NT2/D1 (cell line): ENCODE measurements around the gene NUCB1.
"Not testable (repeated sequence)": the region's sequence is repeated elsewhere in the genome, so short reads cannot be mapped to it uniquely, and the experiment has no call there.

ENCODE experiments used
- DNase-seq: peaks from one replicate; pipeline ENCODE4 v3.0.0-alpha.2; 2011; ENCODE audit warnings: low read depth, low spot score
- H3K27me3 ChIP-seq: 2 replicates; pipeline ENCODE4 v1.6.0; 2011; ENCODE audit warnings: mild to moderate bottlenecking; ENCODE audit not compliant: insufficient read length, insufficient read depth
- H3K36me3 ChIP-seq: 2 replicates; pipeline ENCODE4 v1.6.1; 2011; ENCODE audit warnings: mild to moderate bottlenecking, low read length, mixed read lengths; ENCODE audit not compliant: insufficient read depth, insufficient read length
- H3K4me1 ChIP-seq: 2 replicates; pipeline ENCODE4 v1.5.1; 2011; ENCODE audit not compliant: insufficient read depth, insufficient read length
- H3K4me3 ChIP-seq: 2 replicates; pipeline ENCODE4 v1.5.1; 2011; ENCODE audit warnings: low read depth; ENCODE audit not compliant: insufficient read length
- H3K9ac ChIP-seq: 2 replicates; pipeline ENCODE4 v1.6.0; 2011; ENCODE audit warnings: low read depth; ENCODE audit not compliant: insufficient read length
- H3K9me3 ChIP-seq: 2 replicates; pipeline ENCODE4 v1.5.1; 2011; ENCODE audit warnings: mild to moderate bottlenecking, low read length; ENCODE audit not compliant: insufficient read depth
- SUZ12 ChIP-seq: IDR thresholded peaks from 2 replicates; pipeline ENCODE4 v1.6.1; 2011; ENCODE audit not compliant: insufficient read length, insufficient read depth; ENCODE audit errors: extremely low read depth
- YY1 ChIP-seq: IDR thresholded peaks from 2 replicates; pipeline ENCODE4 v1.6.1; 2011; ENCODE audit not compliant: insufficient read length, insufficient read depth
- ZNF274 ChIP-seq: IDR thresholded peaks from 2 replicates; pipeline ENCODE4 v1.6.1; 2011; ENCODE audit warnings: mild to moderate bottlenecking, low read depth, low read length

The NUCB1 gene

DNA sequence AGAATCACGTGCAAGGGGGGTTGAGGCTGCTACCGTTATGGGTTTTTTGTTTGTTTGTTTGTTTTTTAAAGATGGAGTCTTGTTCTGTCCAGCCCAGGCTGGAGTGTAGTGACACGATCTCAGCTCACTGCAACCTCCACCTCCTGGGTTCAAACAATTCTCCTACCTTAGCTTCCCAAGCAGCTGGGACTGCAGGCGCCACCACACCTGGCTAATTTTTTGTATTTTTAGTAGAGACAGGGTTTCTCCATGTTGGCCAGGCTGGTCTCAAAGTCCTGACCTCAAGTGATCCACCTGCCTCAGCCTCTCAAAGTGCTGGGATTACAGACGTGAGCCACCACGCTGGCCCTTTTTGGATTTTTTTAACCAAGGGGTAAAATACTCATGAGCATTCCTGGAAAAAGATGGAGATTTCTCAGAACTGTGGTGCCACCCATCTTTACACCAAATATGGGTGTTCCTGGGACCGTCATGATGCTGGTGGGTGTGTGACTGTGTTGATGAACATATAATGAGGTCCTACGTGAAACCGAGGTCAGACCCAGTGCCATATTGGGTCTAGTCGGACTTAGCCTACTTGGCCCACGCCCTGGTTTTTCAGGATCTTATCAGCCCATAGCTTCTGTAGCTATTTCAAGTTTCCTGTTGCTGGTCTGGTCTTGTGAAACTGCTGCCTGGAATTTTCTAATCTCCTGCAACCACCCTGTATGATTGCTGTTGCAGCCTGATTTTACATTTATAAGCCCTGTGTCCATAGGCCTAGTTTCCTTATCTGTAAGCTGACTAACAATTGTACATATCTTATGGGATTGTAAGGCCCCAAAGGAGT lies 21.7 kb upstream of the NUCB1 start:
- Histone ChIP-seq H3K27me3 (no peaks in the 10 kb centered on the region), H3K9me3 (no peaks in the 10 kb centered on the region), H3K4me3 (no peak overlapping the region), H3K36me3 (peaks cover 16% of the 10 kb centered on the region), H3K4me1 (no peaks in the 10 kb centered on the region), H3K9ac (no peak overlapping the region)
- TF ChIP-seq ZNF274 (no peak), SUZ12 (no peak), YY1 (no peak)
- DNase-seq, result no peak

DNA sequence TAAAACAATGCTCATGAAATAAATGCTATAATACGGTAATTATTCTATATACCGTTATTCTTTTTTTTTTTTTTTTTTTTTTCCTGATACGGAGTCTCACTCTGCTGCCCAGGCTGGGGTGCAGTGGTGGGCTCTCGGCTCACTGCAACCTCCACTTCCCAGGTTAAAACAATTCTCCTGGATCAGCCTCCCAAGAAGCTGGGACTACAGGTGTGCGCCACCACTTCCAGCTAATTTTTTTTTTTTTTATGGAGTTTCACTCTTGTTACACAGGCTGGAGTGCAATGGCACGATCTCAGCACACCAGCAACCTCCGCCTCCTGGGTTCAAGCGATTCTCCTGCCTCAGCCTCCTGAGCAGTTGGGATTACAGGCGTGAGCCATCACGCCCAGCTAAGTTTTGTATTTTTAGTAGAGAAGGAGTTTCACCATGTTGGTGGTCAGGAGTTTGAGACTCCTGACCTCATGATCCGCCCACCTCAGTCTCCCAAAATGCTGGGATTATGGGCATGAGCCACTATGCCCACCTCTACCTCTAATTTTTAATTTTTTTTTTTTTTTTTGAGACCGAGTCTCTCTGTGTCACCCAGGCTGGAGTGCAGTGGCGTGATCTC lies 21.0 kb upstream of the NUCB1 start:
- no peak for DNase-seq
- peaks cover 9% of the 10 kb centered on the region for H3K36me3 ChIP-seq
- TF ChIP-seq ZNF274 (no peak), YY1 (no peak), SUZ12 (no peak)
- H3K4me1 ChIP-seq, result no peaks in the 10 kb centered on the region
- no peaks in the 10 kb centered on the region for H3K27me3 ChIP-seq
- H3K4me3 ChIP-seq, result no peak overlapping the region
- H3K9me3 ChIP-seq, result no peaks in the 10 kb centered on the region
- no peak overlapping the region for H3K9ac ChIP-seq

DNA sequence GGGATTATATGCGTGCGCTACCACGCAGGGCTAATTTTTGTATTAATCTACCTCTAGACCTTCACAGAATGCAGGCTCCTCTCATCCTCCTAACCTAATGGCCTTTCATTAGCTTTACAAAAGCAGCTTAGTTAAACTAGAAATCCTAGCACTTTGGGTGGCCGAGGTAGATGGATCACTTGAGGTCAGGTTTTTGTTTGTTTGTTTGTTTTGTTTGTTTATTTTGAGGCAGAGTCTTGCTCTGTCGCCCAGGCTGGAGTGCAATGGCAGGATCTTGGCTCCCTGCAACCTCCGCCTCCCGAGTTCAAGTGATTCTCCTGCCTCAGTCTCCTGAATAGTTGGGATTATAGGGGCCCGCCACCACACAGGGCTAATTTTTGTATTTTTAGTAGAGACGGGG lies 20.4 kb upstream of the NUCB1 start:
- H3K9ac ChIP-seq, DNase-seq, H3K9me3 ChIP-seq, H3K36me3 ChIP-seq, H3K27me3 ChIP-seq, H3K4me3 ChIP-seq, H3K4me1 ChIP-seq: not testable (repeated sequence)

DNA sequence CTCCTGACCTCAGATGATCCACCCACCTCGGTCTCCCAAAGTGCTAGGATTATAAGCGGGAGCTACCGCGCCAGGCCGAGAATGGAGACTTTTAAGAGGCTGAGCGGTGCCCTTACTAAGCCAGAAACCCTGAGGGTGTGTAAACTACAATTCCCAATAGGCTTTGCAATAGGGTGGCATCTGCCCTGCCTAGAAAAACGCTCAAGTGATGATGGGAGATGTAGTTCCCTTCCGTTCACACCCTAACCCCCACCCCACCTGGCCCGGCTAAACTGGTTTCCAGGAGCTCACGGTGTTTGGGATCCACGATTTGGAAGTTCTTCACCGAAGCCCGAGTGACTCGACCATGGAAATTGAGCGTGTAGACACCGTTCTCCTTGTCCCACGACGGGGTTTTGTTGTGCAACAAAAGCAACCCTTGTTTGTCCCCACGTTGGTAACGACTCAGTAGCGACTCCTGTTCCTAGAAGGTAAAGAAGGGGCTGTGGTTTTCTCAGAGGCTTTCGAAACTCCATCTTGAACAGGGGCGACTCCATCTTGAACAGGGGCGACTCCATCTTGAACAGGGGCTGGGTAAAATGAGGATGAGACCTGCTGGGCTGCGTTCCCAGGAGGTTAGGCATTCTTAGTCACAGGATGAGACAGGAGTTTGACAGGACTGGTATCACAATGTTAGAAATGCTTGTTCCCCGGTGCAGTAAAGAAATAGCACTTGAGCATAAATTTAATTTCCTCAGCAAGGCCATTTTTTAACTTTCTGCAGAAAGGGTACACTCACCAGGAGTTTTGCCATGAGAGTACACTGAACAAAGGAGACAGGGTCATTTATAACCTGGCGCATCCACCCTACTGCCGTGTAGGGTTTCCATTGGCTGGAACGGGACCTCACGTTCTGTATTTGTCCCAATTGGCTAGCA lies 18.1 kb upstream of the NUCB1 start:
- TF ChIP-seq YY1 (no peak), SUZ12 (no peak)
- DNase-seq, result no peak
- no peaks in the 10 kb centered on the region for H3K9me3 ChIP-seq
- no peaks in the 10 kb centered on the region for H3K36me3 ChIP-seq
- no peaks in the 10 kb centered on the region for H3K4me1 ChIP-seq
- no peak overlapping the region for H3K4me3 ChIP-seq
- no peak overlapping the region for H3K9ac ChIP-seq
- no peaks in the 10 kb centered on the region for H3K27me3 ChIP-seq

DNA sequence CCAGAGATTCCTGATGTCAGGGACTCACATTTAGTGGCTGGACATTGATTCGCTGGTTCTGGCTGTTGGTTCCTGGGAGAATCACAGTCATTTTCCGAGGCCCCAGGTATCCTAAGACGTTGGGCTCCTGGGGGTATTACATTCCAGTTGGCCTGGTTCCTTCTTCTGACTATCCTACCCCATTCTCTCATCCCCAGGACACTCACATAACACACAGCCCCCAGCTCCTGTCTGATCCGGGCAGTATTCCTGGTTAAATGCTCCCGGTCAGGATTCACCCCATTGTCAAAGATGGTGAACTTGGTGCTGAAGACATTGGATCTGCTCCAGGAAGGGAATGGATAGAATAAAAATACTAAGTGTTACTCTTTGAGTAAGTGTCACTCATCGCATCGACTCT lies 16.4 kb upstream of the NUCB1 start:
- Histone ChIP-seq H3K27me3 (no peaks in the 10 kb centered on the region), H3K4me3 (no peak overlapping the region), H3K36me3 (no peaks in the 10 kb centered on the region), H3K9me3 (no peaks in the 10 kb centered on the region), H3K9ac (no peak overlapping the region), H3K4me1 (no peaks in the 10 kb centered on the region)
- no peak for DNase-seq
- no peak for TF ChIP-seq ZNF274
- TF ChIP-seq SUZ12, result no peak
- TF ChIP-seq YY1, result no peak

DNA sequence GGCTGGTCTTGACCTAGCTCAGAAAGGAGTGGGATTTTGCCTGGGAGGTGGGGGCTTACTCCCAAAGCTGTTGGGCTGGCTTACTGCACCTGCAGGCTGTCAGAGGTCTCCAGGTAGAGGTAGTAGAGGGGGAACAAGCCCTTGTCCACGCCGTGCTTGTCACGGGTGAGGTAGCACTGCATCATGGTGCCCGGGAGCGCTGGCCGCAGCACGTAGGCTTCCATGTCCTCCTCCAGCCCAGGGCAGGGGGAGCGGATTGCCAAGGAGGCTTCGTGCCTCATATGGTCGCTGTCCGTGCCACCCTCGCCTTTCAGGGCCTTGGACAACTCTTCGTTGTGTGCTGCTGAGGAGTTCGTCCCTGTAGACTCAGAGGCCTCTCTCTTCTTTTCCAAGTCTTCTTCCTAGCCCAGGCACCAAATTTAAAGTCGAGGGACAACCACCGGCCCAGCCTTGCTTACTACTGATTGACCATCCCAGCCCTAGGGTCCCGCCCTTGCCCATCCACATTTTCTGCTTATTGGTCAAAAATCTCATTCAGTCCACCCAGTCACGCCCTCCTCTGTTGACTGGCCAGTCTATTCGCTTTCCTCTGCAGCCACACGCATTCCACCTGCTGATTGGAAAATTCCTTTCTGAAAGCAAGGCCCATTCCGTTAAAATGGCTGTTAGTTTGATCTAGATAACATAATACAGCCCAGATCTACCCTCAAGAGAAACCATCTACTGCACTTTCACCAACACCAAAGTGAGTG lies 12.1 kb upstream of the NUCB1 start:
- Histone ChIP-seq H3K36me3 (no peaks in the 10 kb centered on the region), H3K4me1 (no peaks in the 10 kb centered on the region), H3K4me3 (no peak overlapping the region), H3K9me3 (no peaks in the 10 kb centered on the region), H3K9ac (no peak overlapping the region), H3K27me3 (no peaks in the 10 kb centered on the region)
- no peak for DNase-seq
- TF ChIP-seq YY1 (no peak), SUZ12 (no peak), ZNF274 (no peak)

DNA sequence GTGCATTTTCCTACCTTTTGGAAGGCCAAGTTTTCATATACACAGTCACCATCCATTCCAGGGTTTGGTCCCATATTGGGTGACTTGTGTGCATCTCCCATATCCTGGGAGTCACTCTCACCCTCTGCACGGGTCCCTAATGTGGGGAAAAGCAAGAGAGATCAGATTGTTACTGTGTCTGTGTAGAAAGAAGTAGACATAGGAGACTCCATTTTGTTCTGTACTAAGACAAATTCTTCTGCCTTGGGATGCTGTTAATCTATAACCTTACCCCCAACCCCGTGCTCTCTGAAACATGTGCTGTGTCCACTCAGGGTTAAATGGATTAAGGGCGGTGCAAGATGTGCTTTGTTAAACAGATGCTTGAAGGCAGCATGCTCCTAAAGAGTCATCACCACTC lies 10.6 kb upstream of the NUCB1 start:
- not testable (repeated sequence) for H3K4me1 ChIP-seq, H3K9ac ChIP-seq, H3K9me3 ChIP-seq, H3K4me3 ChIP-seq, H3K36me3 ChIP-seq, H3K27me3 ChIP-seq, DNase-seq
